HEK293 (cell line): Measurements from ENCODE around the gene CACNG4.

Source experiments
- PRDM4 ChIP-seq: fragments of 450-650 bp; formaldehyde crosslinking; IDR thresholded peaks from 2 replicates; pipeline ENCODE4 v1.5.1; 2017; ENCODE audit warnings: missing biosample characterization, missing genetic modification characterization
- SP2 ChIP-seq: fragments of 450-650 bp; formaldehyde crosslinking; IDR thresholded peaks from 2 replicates; pipeline ENCODE4 v1.5.1; 2016; ENCODE audit warnings: missing biosample characterization, missing genetic modification characterization
- SP3 ChIP-seq: fragments of 450-650 bp; formaldehyde crosslinking; IDR thresholded peaks from 2 replicates; pipeline ENCODE4 v1.5.1; 2016; ENCODE audit warnings: missing biosample characterization, missing genetic modification characterization
- ZNF785 ChIP-seq: fragments of 450-650 bp; formaldehyde crosslinking; IDR thresholded peaks from 2 replicates; pipeline ENCODE4 v1.5.1; 2016; ENCODE audit warnings: missing biosample characterization, missing genetic modification characterization
- TF ChIP-seq, protein P1 (sequence below): fragments of 450-650 bp; formaldehyde crosslinking; IDR thresholded peaks from 2 replicates; pipeline ENCODE4 v1.5.1; 2016; ENCODE audit warnings: missing biosample characterization, missing genetic modification characterization

DNA sequence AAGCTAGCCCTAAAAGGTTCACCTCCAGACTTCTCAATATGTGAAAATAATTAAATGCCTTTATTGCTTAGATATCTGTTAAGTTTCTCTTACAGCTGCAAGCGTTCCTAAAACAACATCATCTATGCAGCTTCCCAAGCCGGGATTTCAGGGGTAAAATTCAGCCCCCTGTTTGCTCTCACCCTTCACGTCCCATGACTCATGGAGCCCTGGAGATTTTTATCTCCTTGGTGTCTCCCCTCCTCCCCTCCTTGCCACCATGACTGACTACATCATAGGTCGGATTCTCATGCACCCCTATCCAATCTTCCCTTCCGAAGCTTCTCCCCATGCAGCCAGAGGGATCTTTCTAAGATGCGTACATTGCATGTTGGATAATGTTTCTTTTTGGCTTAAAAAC is 21.0 kb upstream of the CACNG4 start:
- TF ChIP-seq, protein P1, sequence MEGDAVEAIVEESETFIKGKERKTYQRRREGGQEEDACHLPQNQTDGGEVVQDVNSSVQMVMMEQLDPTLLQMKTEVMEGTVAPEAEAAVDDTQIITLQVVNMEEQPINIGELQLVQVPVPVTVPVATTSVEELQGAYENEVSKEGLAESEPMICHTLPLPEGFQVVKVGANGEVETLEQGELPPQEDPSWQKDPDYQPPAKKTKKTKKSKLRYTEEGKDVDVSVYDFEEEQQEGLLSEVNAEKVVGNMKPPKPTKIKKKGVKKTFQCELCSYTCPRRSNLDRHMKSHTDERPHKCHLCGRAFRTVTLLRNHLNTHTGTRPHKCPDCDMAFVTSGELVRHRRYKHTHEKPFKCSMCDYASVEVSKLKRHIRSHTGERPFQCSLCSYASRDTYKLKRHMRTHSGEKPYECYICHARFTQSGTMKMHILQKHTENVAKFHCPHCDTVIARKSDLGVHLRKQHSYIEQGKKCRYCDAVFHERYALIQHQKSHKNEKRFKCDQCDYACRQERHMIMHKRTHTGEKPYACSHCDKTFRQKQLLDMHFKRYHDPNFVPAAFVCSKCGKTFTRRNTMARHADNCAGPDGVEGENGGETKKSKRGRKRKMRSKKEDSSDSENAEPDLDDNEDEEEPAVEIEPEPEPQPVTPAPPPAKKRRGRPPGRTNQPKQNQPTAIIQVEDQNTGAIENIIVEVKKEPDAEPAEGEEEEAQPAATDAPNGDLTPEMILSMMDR (tag by site-specific recombination), result no peak
- no peak for TF ChIP-seq SP3 (tag by site-specific recombination)
- no peak for TF ChIP-seq ZNF785 (tag by site-specific recombination)
- TF ChIP-seq PRDM4 (tag by site-specific recombination), result no peak
- no peak for TF ChIP-seq SP2 (tag by site-specific recombination)
